ENCODE data around the gene PRKCSH.
A peak's percentile ranks its signal among the peaks of the same experiment; 100 is the strongest.

PRKCSH gene

GRCh38 chr19:11482384-11483050 is 47.1 kb downstream of the PRKCSH start (continued):
- TF ChIP-seq ZNF157 (tag by site-specific recombination; IDR thresholded peaks at IDR 0.05) (no peak), ZNF560 (tag by site-specific recombination; IDR thresholded peaks at IDR 0.05; ENCODE audit: borderline replicate concordance) (0 out of 2 replicates have a peak, but pooled peaks have one; percentile 18), PRDM6 (tag by site-specific recombination; IDR thresholded peaks at IDR 0.05) (peak; percentile 7; the same call in 1 of the 2 replicates), KLF17 (tag by site-specific recombination; IDR thresholded peaks at IDR 0.05) (peak; percentile 94), ZNF530 (tag by site-specific recombination; IDR thresholded peaks at IDR 0.05; ENCODE audit: low read depth) (no peak), ZNF10 (tag by site-specific recombination; IDR thresholded peaks at IDR 0.05) (peak; percentile 53; the same call in 1 of the 2 replicates), ZBTB20 (tag by site-specific recombination; IDR thresholded peaks at IDR 0.05) (peak; percentile 64; the same call in 1 of the 2 replicates), ZNF558 (tag by site-specific recombination; IDR thresholded peaks at IDR 0.05) (no peak), ZSCAN18 (tag by site-specific recombination; IDR thresholded peaks at IDR 0.05) (no peak), GLI2 (tag by site-specific recombination; IDR thresholded peaks at IDR 0.05; ENCODE audit: borderline replicate concordance, low read depth) (no peak; the same call in 1 of the 2 replicates), INSM2 (tag by site-specific recombination; IDR thresholded peaks at IDR 0.05) (peak; percentile 75), ZNF707 (tag by site-specific recombination; IDR thresholded peaks at IDR 0.05) (no peak; the same call in 1 of the 2 replicates), ELK4 (IDR thresholded peaks at IDR 0.05; ENCODE audit: borderline replicate concordance, low read depth, low read length) (no peak), PBX3 (CRISPR knock-in tag; IDR thresholded peaks at IDR 0.05) (peak; percentile 68; the same call in 1 of the 2 replicates), ZBTB8A (tag by site-specific recombination; IDR thresholded peaks at IDR 0.05) (no peak; the same call in 1 of the 2 replicates), GLIS1 (tag by site-specific recombination; IDR thresholded peaks at IDR 0.05) (peak; percentile 51; the same call in 1 of the 2 replicates), ZNF26 (tag by site-specific recombination; IDR thresholded peaks at IDR 0.05) (no peak), HIC1 (tag by site-specific recombination; IDR thresholded peaks at IDR 0.05) (peak; percentile 79; the same call in 1 of the 2 replicates), ZNF350 (tag by site-specific recombination; IDR thresholded peaks at IDR 0.05) (no peak), ZNF133 (tag by site-specific recombination; IDR thresholded peaks at IDR 0.05) (0 out of 2 replicates have a peak, but pooled peaks have one; percentile 30), MYNN (tag by site-specific recombination; IDR thresholded peaks at IDR 0.05; ENCODE audit: borderline replicate concordance) (no peak), ZNF266 (tag by site-specific recombination; IDR thresholded peaks at IDR 0.05; ENCODE audit: low read depth) (0 out of 2 replicates have a peak, but pooled peaks have one; percentile 11), BCL11B (tag by site-specific recombination; IDR thresholded peaks at IDR 0.05; ENCODE audit: low read depth) (peak; percentile 95), ZNF654 (tag by site-specific recombination; IDR thresholded peaks at IDR 0.05; ENCODE audit: low read depth) (peak; percentile 73), KLF7 (tag by site-specific recombination; IDR thresholded peaks at IDR 0.05; ENCODE audit: borderline replicate concordance) (peak; percentile 68), ZNF211 (tag by site-specific recombination; IDR thresholded peaks at IDR 0.05; ENCODE audit: low read depth) (no peak), ZFHX2 (tag by site-specific recombination; conservative IDR thresholded peaks at IDR 0.05) (peak; percentile 71)
